ENCODE data around the gene GPA33. TPM values are rescaled to one million over a fixed set of nuclear protein-coding genes. Genes with fewer than 3 reads are reported as not detected.

The GPA33 gene
- total RNA-seq, 2 donors from 2014 or later: 0.31 to 0.32 TPM

DNA sequence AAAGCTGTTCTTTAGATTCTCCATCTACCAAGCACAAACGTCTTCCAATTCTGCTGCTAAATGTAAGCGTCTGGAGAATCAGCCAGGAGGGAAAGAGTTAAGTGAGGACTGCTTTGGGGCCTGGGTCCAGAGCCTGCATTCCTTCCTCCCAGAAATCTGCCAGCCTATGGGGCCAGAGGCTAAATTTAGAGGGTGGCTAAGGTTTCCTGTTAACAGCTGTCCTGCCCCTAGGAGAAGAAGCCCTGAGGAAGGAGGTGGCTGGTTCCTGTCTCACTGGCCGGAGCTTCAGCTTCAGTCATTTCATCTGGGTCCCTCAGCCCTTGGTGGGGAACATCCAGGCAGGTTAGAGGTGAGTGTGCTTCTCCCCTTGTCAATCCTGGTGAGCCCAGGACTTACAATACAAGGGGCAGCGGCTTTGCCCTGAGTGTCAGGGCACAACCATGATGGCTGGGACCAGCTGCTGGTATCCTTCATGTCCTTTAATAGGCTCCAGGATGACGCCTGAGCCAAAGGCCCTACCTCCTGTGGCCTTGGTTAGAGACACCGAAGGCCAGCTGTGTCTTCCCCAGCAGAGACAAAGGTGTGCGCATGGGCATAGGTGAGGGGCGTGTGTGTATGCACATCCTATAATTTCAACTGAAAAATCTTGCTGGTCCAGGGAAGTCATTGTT, 3.8 kb upstream of the GPA33 start, which contains the start of gene STYXL2:
Gene STYXL2, plus strand, starts transcription at position 230 of the 671 bp plus-strand sequence. CDS start 775 bp downstream, outside the sequence.
- no peak for DNase-seq
- intact Hi-C loops (cut with DNase I): no loop called here
- ATAC-seq: peak; percentile 92

DNA sequence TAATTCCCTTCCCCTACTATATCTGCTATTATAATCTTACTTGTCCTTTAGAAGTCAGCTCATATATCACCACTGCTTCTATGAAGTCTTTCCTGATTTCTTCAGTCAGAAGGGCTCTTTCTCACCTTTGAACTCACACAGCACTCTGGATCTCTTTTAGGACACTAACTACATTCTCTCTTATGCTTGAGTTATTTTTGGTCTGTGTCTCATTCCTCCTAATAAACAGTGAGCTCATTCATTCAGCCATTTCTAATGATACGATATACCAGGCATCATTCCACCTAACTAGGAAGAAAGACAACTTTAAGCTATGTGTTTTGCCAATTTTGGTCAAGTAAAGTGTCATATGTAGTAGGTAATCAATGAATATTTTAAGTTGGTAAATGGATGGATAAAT, 2.5 kb upstream of the GPA33 start:
- intact Hi-C loops (cut with DNase I): no loop called here
- DNase-seq: no peak
- peak; percentile 62 to 66 for ATAC-seq

DNA sequence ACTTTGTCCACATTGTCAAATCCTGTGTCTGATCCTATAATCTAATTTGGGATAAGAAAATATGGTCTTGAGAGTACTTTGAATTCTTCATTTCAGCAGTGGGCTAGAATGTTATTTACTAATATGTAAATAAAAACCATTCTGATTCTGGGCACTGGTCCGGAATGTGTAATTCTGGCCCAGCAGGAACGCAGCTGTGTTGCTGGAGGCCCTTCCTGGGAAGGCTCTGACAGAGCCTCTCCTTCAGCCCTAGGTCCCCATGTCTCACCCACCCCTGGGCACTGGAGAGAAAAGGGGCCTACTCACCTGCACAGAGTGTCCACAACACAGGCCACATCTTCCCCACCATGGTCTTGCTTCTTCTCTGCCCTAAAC, 251 bp downstream of the GPA33 start:
- ATAC-seq (no peak), DNase-seq (no peak)
- intact Hi-C loops (cut with DNase I): no loop called here

DNA sequence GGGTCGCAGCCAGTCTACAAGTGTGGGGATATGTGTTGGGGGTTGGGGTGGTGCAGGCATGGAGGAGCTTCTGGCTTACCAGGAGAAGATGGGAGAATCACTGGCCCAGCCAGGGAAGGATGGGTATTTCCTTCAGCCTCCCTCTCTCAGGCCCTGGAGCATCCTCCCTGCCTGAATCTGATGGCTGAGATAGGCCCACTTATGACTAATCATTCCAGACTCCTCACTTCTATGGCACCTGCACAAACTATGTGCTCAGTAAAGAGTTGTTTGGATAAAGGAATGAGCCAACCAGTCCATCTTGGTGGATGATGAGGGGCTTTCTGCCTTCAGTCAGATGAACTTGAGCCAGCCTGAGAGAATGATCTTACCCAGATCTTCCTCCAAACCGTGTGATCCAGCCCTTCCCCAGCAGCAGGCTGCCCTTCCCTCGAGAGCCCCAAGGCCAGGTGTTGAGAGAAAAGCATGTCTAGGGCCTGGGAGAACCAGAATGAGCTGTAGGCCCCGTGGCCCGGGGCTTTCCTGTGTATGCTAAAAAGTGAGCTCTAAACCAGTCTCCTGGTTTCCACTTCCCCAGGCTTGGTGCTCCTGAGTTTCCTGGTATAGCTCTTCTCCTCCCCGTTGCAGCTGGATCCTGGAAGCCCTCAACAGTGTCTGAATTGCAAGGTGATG, 1.3 kb downstream of the GPA33 start:
- ATAC-seq (no peak), DNase-seq (no peak)
- intact Hi-C loops (cut with DNase I): no loop called here

DNA sequence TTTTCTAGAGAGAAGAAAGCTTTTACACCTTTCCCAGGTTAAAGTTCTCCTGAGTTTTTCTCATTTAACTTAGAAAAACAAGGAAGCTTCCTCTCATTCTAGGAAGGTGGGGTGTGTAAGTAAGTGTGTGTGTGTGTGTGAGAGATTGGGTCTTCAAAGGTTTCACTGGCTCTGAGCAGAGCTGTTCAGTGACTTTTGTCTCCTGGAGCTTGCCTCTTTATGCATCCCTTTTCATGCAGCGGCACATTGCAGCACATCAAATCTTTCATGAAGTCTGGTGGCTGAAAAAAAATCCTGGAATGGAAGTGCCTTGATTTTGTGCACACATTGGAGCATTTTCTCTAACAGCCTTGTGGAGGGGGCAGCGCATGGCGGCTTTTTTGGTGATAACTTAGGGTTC, 3.4 kb downstream of the GPA33 start:
- intact Hi-C loops (cut with DNase I): no loop called here
- ATAC-seq: no peak
- DNase-seq: no peak

DNA sequence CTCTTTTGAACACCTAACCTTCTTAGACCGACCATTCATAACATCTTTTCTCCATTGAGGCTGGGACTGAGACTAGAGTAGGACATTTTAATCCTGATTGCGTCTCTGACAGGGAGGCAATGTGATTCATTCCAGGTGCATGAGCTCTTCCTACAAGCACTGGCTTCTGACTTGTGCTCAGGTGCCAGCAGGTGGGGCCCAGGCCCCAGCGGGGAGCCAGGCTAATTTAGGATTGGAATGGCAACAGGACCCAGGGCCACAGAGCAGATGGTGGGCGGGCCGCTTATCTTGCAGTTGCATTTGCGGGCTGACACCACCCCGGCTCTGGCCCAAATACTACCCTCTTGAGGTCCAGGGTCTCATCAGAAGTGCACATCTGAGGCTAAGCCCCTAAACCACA, 4.1 kb downstream of the GPA33 start:
- intact Hi-C loops (cut with DNase I): no loop called here
- no peak for ATAC-seq

DNA sequence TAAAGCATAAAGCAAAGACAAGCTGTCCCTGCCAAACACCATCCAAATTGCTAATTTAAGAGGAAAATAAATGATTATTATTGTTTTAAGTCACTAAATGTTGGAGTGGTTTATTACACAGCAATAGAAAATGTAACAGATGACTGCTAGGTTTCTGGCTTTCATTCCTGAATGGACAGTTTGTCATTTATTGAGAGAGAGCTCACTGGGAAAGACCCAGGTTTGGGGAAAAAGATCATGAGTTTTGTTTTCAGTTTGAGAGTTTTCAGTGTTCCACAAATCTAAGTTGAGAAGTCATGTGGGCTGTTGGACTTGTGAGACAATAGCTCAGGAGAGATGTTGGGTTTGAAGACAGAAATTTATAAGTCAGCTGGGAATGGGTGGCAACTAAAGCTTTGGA, 5.4 kb downstream of the GPA33 start:
- ATAC-seq: no peak
- no peak for DNase-seq
- intact Hi-C loops (cut with DNase I): no loop called here

More for the DNA sequence above, 4.1 kb downstream of the GPA33 start:
- no peak for DNase-seq

DNA sequence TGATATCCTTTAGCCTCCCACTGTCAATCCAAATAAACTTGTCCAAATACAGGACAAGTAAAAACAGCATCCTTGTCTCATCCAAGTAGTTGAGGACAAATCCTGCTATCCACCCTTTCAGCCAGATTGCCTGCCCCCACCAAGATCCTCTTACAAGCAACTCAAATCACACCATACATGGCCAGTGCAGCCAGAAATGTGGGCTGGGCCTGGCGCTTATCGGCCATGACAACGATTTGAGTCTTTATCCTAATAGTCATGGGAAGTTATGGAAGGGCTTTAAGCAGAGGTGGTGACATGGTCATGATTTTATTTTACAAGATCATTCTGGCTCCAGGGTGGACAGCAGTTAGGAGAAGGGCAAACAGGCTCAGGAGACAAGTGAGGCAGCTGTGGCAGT, 6.3 kb downstream of the GPA33 start:
- DNase-seq (no peak), ATAC-seq (peak in 1 of 2 donors; percentile 53)
- intact Hi-C loops (cut with DNase I): no loop called here

DNA sequence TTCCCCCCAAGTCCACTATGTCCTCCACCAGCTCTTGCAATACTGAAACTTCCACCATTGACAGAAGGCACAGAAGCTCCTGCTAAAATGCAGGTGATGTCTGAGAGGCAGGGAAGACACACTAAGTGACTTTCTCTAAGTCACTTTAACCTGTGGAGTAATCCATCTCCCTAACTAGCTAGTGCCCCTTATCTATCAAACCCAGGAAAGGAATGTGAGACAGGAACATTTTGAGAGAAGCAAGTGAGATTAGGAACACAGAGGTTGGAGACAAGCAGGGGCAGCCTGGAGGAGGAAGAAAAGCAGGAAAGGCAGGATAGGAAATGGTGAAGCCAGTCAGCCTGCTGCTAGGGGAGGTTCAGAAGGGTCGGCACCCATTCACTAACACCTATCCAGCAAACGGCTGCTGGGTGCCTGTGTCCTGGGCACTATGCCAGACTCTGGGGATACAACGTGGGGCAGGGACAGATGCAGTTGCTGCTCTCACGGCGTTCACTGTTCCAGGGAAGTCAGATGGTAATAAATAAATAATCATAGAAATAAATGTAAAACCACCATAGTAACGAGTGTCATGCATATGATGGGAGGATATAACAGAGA, 7.0 kb downstream of the GPA33 start:
- intact Hi-C loops (cut with DNase I): no loop called here
- ATAC-seq: peak; percentile 19 to 64

DNA sequence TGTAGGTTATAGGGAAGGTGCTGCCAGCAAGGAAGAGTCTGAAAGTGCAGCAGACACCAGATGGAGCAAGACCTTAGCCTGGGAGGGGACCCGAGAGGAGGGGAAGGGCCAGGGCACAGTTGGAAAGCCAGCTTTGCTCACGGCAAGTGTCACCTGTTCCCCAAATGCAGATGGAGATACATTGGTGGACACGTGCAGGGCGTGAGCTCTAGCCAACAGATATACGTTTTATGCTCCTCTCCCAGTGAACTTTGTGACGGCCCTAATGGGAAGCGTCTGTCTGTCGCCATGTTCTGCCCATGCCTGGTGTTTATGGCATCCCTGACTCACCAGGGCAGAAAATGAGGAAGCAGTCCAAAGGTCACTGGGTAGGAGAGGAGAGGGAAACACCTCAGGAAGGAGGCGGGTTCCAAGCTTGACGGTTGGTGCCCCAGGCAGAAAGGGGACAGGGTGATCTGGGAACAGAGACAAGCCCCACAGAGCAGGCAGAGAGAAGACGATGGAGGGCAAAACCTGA, 7.6 kb downstream of the GPA33 start:
- DNase-seq: no peak
- ATAC-seq: peak; percentile 49 to 66
- intact Hi-C loops (cut with DNase I): no loop called here

More for the DNA sequence above, 7.0 kb downstream of the GPA33 start:
- DNase-seq: no peak

DNA sequence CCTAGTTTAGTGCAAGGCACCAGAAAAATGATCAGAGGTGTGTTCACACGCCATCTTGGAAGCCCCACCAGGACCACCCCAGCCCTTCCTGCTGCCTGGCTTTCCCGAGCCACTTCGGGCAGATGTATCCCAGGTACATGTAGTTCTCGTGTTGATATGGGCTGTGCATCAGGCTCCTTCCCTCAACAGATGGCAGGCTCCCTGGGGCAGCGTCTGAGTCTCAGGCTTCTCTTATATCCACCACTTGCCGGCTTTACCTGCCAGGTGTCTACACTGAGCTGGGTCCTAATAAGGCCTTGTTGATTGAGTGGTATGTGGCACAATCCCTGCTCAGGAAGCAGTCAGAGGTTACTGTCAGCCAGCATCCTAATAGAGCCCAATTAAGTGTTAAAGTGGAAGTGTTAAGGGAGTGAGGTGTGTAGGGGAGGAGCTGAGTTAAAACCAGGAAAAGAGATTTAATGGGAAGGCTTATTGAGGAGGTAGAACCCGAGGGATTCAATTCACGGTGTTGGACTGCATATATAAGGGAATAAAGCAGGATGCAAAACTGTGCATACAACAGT, 8.5 kb downstream of the GPA33 start:
- intact Hi-C loops (cut with DNase I): no loop called here
- ATAC-seq: no peak
- DNase-seq: no peak

DNA sequence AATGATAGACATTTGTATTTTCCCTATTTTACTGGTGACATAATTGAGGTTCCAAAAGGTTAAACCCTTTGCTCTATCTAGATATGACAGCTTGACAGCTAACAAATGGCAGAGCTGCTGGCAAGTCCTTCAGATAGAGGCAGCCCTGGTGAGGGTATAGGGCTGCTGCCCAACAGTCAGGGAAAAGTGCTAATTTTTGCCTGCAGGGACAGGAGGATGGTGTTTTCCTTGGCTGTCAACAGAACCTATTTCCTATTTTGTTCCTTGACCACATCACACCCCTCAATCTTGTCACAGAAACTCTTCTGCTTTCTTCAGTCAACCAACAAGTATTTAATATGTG, 12.3 kb downstream of the GPA33 start:
- no peak for DNase-seq
- ATAC-seq: peak; percentile 57 to 62
- intact Hi-C loops (cut with DNase I): no loop called here

DNA sequence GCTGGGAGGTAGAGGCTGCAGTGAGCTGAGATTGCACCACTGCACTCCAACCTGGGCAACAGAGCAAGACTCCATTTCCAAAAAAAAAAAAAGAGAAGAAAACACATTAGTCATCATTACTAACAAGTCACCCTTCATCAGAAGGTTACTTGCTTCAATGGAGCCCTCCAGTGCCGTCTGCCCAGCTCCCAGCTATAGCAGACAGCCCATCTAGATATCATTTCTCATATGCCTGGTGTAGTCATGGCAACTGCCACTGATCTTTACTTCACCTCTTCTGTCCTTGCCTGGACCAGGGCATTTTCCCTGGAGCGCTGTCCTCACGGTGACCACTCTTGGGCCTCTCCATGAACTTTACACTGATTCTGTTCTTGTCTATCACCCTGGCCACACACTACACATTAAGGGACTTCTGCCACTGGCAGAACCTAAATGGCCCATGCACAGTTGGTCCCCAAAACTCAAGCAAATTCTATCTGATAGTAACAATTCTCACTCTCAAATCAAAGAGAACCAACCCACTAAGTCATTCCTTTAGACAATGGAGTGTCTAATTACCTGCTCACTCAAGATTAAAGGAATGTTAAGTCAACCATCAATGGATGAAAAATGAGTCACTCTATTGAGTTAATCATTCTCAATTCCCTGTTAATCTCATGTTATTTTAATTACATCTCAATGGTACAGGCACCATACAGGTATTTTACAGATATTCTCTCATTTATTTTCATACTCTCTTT, 12.9 kb downstream of the GPA33 start:
- ATAC-seq: no peak
- intact Hi-C loops (cut with DNase I): no loop called here
- no peak for DNase-seq

DNA sequence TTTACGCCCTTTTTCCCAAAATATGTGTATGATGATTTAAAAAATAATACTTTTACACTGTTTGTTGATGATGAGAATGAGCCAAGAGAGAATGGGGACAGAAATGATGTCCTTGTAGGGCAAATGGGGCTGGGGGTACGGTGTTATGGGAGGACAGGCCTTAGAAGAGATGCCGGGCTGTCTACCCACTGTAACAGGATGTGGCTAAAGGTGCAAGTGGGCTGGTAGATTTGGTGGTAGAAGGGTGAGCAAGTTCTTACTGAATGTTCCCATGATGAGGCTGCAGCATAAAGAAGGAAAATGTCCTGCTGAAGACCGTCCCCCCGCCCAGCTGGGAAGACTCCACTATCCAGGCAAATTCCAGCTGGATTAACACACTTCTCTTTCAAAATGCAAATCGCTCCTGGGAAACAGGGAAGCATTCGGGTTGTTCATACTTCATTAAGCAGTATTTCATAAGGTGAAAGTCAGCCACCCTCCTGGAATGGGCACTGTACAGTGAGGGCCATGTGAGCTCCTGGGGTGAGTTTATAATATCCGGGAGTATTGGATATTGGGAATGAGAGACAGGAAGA, 14.0 kb downstream of the GPA33 start:
- no peak for DNase-seq
- ATAC-seq: no peak
- intact Hi-C loops (cut with DNase I): no loop called here

DNA sequence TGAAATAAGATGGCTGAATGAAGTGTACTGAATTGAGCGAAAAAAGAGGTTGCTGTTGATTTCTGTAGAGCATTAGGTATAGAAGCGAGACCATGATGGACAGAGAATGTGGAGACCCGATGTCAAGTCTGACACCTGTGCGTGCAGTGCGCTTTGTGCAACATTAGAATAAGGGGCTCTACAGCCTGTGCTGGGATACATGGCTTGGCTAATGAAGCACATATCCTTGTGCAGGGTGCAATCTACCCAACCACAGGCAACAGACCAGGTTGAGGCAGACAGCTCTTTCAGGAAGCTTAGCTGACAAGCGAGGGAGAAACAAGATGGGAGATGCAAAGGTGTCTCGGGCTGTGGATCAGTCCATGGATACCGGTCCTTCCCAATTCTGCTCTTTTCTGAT, 18.9 kb downstream of the GPA33 start:
- no peak for DNase-seq
- no peak for ATAC-seq
- intact Hi-C loops (cut with DNase I): no loop called here

DNA sequence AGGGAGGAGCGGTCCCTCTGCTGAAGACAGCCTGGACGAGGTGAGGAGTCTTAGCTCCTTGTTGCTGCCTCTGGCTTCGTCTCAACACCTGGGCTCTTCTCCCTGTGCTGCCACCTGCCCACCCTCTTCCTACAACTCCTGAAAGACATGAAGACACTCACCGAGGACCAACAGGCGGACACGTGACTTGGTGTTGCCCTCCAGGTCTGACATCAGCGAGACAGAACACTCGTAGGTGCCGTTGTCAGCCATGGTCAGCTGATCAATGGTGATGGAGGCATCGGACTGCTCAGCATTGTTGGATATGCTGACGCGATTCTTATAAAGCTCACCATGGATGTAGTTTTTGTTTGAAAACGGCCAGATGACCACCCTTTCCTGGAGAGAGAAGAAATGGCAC, 21.4 kb downstream of the GPA33 start:
- intact Hi-C loops (cut with DNase I): loop anchor here (5.0 to 10.0 kb wide), 5 partner anchors 139 to 466 kb away; partner anchors contain the start of gene POU2F1 (in 1 of the 2)
- ATAC-seq: no peak
- no peak for DNase-seq

DNA sequence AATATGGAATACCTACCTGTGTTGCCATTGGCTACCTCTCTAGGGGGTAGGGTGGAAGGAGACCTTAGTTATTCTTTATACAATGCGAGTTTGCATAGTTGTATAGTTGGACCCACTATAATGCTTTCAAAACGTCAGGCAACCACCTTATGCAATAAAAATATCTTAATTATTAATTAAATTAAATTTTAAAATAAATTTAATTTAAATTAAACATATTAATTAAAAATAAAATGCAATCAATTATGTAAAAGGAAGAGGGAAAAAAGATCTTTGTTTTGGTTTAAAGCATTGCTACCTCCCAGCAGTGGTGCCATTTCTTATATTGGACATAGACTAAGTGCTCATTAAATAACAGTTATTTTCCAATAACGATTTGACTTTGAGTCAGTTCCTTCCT, 22.3 kb downstream of the GPA33 start:
- intact Hi-C loops (cut with DNase I): loop anchor here (2.0 to 10.0 kb wide), 6 partner anchors 139 to 467 kb away; partner anchors contain the start of gene POU2F1 (in 1 of the 2)
- DNase-seq (no peak), ATAC-seq (no peak)

DNA sequence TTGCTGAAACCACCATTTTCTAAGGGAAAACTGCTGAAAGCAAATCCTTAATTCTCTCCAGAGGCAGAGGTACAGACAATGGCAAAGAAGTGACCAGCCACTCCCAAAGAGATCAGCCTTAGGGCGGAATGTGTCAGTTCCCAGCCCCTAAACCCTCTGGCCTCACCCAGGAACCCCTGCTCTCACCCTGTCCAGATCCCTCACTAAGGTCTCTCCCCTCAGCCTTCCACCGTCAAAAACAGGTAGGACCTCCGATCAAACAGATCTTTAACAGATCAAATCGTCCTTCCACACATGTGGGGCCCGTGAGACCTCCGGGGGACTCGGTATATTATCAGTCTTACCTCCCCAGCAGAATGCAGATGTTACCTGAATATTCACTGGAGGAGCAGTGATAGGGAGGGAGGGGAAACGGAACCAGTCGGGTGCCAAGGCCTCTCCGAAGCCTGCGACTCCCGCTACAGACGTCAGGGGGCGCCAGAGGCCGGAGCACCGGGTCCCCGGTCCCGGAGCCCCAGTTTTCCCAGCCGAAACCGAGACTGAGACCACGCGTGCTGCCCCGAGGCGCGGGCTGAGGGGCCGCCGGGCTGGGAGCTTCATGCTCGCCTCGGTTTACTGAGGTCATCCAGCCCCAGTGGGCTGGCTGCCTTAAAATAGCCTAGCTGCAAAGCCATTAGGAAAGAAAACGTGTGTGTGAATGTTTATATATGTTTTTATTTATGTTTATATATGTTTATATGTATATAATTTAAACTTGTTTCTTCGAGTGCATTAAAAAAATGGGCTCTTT, 23.6 kb downstream of the GPA33 start:
- ATAC-seq (peak; percentile 91 to 92), DNase-seq (peak; percentile 77)
- intact Hi-C loops (cut with DNase I): loop anchor here (2.0 to 10.0 kb wide), 6 partner anchors 141 to 468 kb away; partner anchors contain the start of gene POU2F1 (in 1 of the 2)

All from left cardiac atrium (tissue), 4 donors.